Calu3 (cell line): ENCODE results near the gene CPNE7. TPM values are rescaled to one million over a fixed set of nuclear protein-coding genes. Genes with fewer than 3 reads are reported as not detected.

Source experiments
- BruUV-seq: library from RNA; stranded (reverse); fragments of 400-500 nt; replicated peaks from 2 replicates; lab custom pipeline; 2021; lab: Mats Ljungman, UMichigan
- CTCF ChIA-PET: fragments of 300-600 bp; sonication (Branson Sonifier 250); formaldehyde crosslinking; loops from one replicate; lab custom pipeline; 2022; ENCODE audit warnings: antibody characterized with exemption; lab: Charles Lee
- DNase-seq: peaks from one replicate; pipeline ENCODE4 v3.0.0; 2022
- H3K27ac Mint-ChIP-seq: one replicate; pipeline ENCODE4 v1.8.0; 2022; ENCODE audit warnings: mixed read lengths; ENCODE audit not compliant: unreplicated experiment
- H3K27me3 Mint-ChIP-seq: one replicate; pipeline ENCODE4 v1.8.0; 2022; ENCODE audit warnings: mixed read lengths; ENCODE audit not compliant: unreplicated experiment
- H3K36me3 Mint-ChIP-seq: one replicate; pipeline ENCODE4 v1.8.0; 2022; ENCODE audit warnings: mild to moderate bottlenecking, moderate library complexity, mixed read lengths; ENCODE audit not compliant: insufficient read depth, unreplicated experiment
- H3K4me1 Mint-ChIP-seq: one replicate; pipeline ENCODE4 v1.8.0; 2022; ENCODE audit warnings: mild to moderate bottlenecking, low read depth, mixed read lengths; ENCODE audit not compliant: unreplicated experiment
- H3K4me3 Mint-ChIP-seq: one replicate; pipeline ENCODE4 v1.8.0; 2022; ENCODE audit warnings: mild to moderate bottlenecking, low read depth, moderate library complexity, mixed read lengths; ENCODE audit not compliant: unreplicated experiment
- H3K9me3 Mint-ChIP-seq: one replicate; pipeline ENCODE4 v1.8.0; 2022; ENCODE audit warnings: low read depth, mixed read lengths; ENCODE audit not compliant: unreplicated experiment
- CTCF ChIP-seq: fragments of 200-600 bp; IDR thresholded peaks from one replicate; pipeline ENCODE4 v1.8.0; 2022; ENCODE audit warnings: antibody characterized with exemption; ENCODE audit not compliant: unreplicated experiment
- intact Hi-C: fragments of 100-400 bp; cut with micrococcal nuclease; formaldehyde crosslinking; loops from one replicate; pipeline ENCODE4 v1.10.0; 2022; ENCODE audit not compliant: unreplicated experiment
- total RNA-seq: library from RNA; stranded (reverse); gene quantifications from 2 replicates; pipeline ENCODE4 v1.2.3, GENCODE V29; 2022

The CPNE7 gene
- total RNA-seq, 1 experiment from 2014 or later, result 31.3 TPM

- H3K9me3 Mint-ChIP-seq, result no peaks in the 10 kb centered on the region
- H3K4me1 Mint-ChIP-seq, result peaks cover under 1% of the 10 kb centered on the region
- no peak overlapping the region for H3K4me3 Mint-ChIP-seq
- peaks cover 51% of the 10 kb centered on the region for H3K36me3 Mint-ChIP-seq
- no TSS peak for BruUV-seq
- no peak overlapping the region for H3K27ac Mint-ChIP-seq
- CTCF ChIA-PET, result interaction anchor here (0.6 kb wide), 1 partner anchor 12 kb away, joined by 3 read pairs; no protein-coding TSS in a partner anchor
- TF ChIP-seq CTCF, result no peak
- DNase-seq, result no peak
- intact Hi-C loops, result no loop called here
- H3K27me3 Mint-ChIP-seq, result peaks cover 8% of the 10 kb centered on the region
These were observed 70.7 kb downstream of the CPNE7 start for GRCh38 chr16:89646270-89646669.

Other genes with a start within 250 kb of the CPNE7 start
- gene ANKRD11, start 85.2 kb upstream of the CPNE7 start, total RNA-seq, result 227 and 242 TPM in 2 replicates
- 174 and 186 TPM in 2 replicates for gene SPG7, start 67.4 kb upstream of the CPNE7 start, total RNA-seq
- gene RPL13, start 15.1 kb upstream of the CPNE7 start, total RNA-seq, result 1,719 and 1,779 TPM in 2 replicates
- gene DPEP1, start 37.9 kb downstream of the CPNE7 start, total RNA-seq, result not detected in 2 replicates
- gene CHMP1A, start 82.0 kb downstream of the CPNE7 start, total RNA-seq, result 132 and 135 TPM in 2 replicates
- gene SPATA33, start 82.1 kb downstream of the CPNE7 start, total RNA-seq, result 23.5 and 27.3 TPM in 2 replicates
- gene CDK10, start 110.9 kb downstream of the CPNE7 start, total RNA-seq, result 102 and 106 TPM in 2 replicates
- 20.7 and 23.6 TPM in 2 replicates for gene SPATA2L, start 125.9 kb downstream of the CPNE7 start, total RNA-seq
- gene VPS9D1, start 145.1 kb downstream of the CPNE7 start, total RNA-seq, result 26.7 and 28.2 TPM in 2 replicates
- 30.6 and 37.2 TPM in 2 replicates for gene ZNF276, start 145.8 kb downstream of the CPNE7 start, total RNA-seq
- 127 and 140 TPM in 2 replicates for gene FANCA, start 240.9 kb downstream of the CPNE7 start, total RNA-seq